HCT116 (cell line): ENCODE data around the gene CELF4.

Experiments used
- EGR1 ChIP-seq: IDR thresholded peaks from 2 replicates; pipeline ENCODE4 v1.6.1; 2012; ENCODE audit warnings: low read depth
- ELF1 ChIP-seq: IDR thresholded peaks from 2 replicates; pipeline ENCODE4 v1.6.1; 2012; ENCODE audit warnings: low read depth, borderline replicate concordance
- EZH2 ChIP-seq: fragments of 200-600 bp; sonication (generic); IDR thresholded peaks from 2 replicates; pipeline ENCODE4 v1.6.1; 2017; ENCODE audit warnings: antibody characterized with exemption, mixed run types
- EZH2phosphoT487 ChIP-seq: fragments of 200-600 bp; IDR thresholded peaks from 2 replicates; pipeline ENCODE4 v1.6.1; 2018; ENCODE audit warnings: antibody characterized with exemption, borderline replicate concordance
- POLR2A ChIP-seq: IDR thresholded peaks from 2 replicates; pipeline ENCODE4 v1.7.0; 2011; ENCODE audit warnings: borderline replicate concordance; ENCODE audit not compliant: insufficient read depth, insufficient read length; ENCODE audit errors: extremely low read depth
- POLR2AphosphoS5 ChIP-seq: IDR thresholded peaks from 2 replicates; pipeline ENCODE4 v1.6.1; 2011; ENCODE audit warnings: mild to moderate bottlenecking, low read depth, low read length, moderate library complexity
- SIN3A ChIP-seq: IDR thresholded peaks from 2 replicates; pipeline ENCODE4 v1.6.1; 2012; ENCODE audit warnings: low read depth
- SRF ChIP-seq: IDR thresholded peaks from 2 replicates; pipeline ENCODE4 v1.6.1; 2012; ENCODE audit warnings: low read depth
- TCF7L2 ChIP-seq: IDR thresholded peaks from 2 replicates; pipeline ENCODE4 v1.7.0; 2011; ENCODE audit warnings: borderline replicate concordance, inconsistent platforms; ENCODE audit not compliant: insufficient read depth, insufficient read length; ENCODE audit errors: extremely low read depth
- TF ChIP-seq, protein P1 (sequence below), 3 experiments: fragments of 200-600 bp in 1 of 3; sonication (generic) in 1 of 3; IDR thresholded peaks in 2 of 3; conservative IDR thresholded peaks in 1 of 3; 2 replicates each; pipeline ENCODE4 v1.5.1; 2012 to 2017; ENCODE audit warnings: low read depth in 2 of 3, low read length in 2 of 3, antibody characterized with exemption in 1 of 3, borderline replicate concordance in 1 of 3, control low read depth in 1 of 3, mild to moderate bottlenecking in 1 of 3, mixed read lengths in 1 of 3, mixed run types in 1 of 3, moderate library complexity in 1 of 3; ENCODE audit not compliant: insufficient read depth in 1 of 3
- TF ChIP-seq, protein P2 (sequence below): IDR thresholded peaks from 2 replicates; pipeline ENCODE4 v1.6.1; 2012

DNA sequence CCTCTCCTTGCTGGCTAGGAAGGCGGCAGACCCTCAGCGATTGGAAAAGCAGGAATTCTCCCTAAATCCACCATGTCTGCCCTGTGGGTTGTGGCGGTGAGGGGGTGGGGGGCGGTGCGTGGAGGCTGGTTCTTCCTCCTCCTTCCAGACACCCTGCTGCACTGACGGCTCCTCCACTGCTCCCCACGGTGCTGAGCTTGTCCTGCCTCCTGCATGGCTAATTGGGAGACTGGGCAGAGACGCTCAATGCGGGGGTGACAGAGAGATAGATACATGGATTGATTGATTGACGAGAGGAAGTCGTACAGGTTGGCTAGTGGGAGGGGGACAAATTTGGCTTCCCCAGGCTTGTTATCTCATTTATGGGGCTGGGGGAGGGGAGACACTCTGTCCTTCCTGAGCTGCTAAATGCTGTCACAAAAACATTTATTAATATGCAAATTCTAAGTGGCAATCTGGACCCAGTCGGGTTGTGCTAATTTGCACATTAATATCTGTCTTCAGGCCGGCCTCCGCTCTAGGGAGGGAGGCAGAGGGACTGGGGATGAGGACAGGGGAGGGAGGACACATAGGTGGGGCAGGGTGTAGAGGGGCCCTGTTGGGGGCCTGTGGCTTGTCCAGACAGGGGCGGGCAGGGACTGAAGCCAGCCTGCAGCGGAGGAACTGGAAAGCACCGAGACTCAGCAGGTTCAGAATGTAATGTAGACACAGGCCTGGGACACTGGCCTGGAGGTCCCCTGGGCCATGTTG is 181.6 kb downstream of the CELF4 start:
- TF ChIP-seq, protein P1, sequence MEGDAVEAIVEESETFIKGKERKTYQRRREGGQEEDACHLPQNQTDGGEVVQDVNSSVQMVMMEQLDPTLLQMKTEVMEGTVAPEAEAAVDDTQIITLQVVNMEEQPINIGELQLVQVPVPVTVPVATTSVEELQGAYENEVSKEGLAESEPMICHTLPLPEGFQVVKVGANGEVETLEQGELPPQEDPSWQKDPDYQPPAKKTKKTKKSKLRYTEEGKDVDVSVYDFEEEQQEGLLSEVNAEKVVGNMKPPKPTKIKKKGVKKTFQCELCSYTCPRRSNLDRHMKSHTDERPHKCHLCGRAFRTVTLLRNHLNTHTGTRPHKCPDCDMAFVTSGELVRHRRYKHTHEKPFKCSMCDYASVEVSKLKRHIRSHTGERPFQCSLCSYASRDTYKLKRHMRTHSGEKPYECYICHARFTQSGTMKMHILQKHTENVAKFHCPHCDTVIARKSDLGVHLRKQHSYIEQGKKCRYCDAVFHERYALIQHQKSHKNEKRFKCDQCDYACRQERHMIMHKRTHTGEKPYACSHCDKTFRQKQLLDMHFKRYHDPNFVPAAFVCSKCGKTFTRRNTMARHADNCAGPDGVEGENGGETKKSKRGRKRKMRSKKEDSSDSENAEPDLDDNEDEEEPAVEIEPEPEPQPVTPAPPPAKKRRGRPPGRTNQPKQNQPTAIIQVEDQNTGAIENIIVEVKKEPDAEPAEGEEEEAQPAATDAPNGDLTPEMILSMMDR (IDR thresholded peaks at IDR 0.05 in 2 of 3, conservative IDR thresholded peaks at IDR 0.05 in 1 of 3; ENCODE audit: borderline replicate concordance in 1 of 3, insufficient read depth in 1 of 3, low read depth in 2 of 3, low read length in 2 of 3): no peak
- TF ChIP-seq POLR2A (no peak), SIN3A (no peak), ELF1 (no peak), EZH2phosphoT487 (no peak), EZH2 (no peak), SRF (no peak), POLR2AphosphoS5 (no peak), EGR1 (no peak), TCF7L2 (no peak)
- TF ChIP-seq, protein P2, sequence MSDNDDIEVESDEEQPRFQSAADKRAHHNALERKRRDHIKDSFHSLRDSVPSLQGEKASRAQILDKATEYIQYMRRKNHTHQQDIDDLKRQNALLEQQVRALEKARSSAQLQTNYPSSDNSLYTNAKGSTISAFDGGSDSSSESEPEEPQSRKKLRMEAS: no peak
